Measurements from ENCODE around the gene SLC66A3.
"Not testable (repeated sequence)": the region's sequence is repeated elsewhere in the genome, so short reads cannot be mapped to it uniquely, and the experiment has no call there.

Gene SLC66A3

GRCh38 chr2:11163439-11164317 is 8.4 kb downstream of the SLC66A3 start:
- H3K27ac Mint-ChIP-seq = peak overlapping the region; percentile 39
- H3K36me3 Mint-ChIP-seq (ENCODE audit: low read depth) = peaks cover 84% of the 10 kb centered on the region
- no peak overlapping the region for H3K4me3 Mint-ChIP-seq
- H3K4me1 Mint-ChIP-seq (ENCODE audit: low read depth) = peaks cover 33% of the 10 kb centered on the region
- H3K27me3 Mint-ChIP-seq = no peaks in the 10 kb centered on the region
- H3K9me3 Mint-ChIP-seq = no peaks in the 10 kb centered on the region
- intact Hi-C loops (cut with micrococcal nuclease) = no loop called here

- H3K4me1 Mint-ChIP-seq (ENCODE audit: low read depth) = peaks cover 25% of the 10 kb centered on the region
- H3K4me3 Mint-ChIP-seq; H3K27me3 Mint-ChIP-seq; H3K27ac Mint-ChIP-seq; intact Hi-C loops (cut with micrococcal nuclease); H3K9me3 Mint-ChIP-seq: not testable (repeated sequence)
- H3K36me3 Mint-ChIP-seq (ENCODE audit: low read depth) = peaks cover 85% of the 10 kb centered on the region
These were observed 9.8 kb downstream of the SLC66A3 start for GRCh38 chr2:11165046-11165445.

GRCh38 chr2:11166476-11166875 is 11.2 kb downstream of the SLC66A3 start:
- Mint-ChIP-seq H3K36me3 (ENCODE audit: low read depth) (peaks cover 82% of the 10 kb centered on the region), H3K27ac (no peak overlapping the region), H3K9me3 (no peaks in the 10 kb centered on the region), H3K4me3 (no peak overlapping the region), H3K4me1 (ENCODE audit: low read depth) (peaks cover 13% of the 10 kb centered on the region), H3K27me3 (no peaks in the 10 kb centered on the region)
- intact Hi-C loops (cut with micrococcal nuclease) = no loop called here

GRCh38 chr2:11168488-11168887 is 13.2 kb downstream of the SLC66A3 start:
- H3K9me3 Mint-ChIP-seq = no peaks in the 10 kb centered on the region
- no peak overlapping the region for H3K4me3 Mint-ChIP-seq
- no peaks in the 10 kb centered on the region for H3K27me3 Mint-ChIP-seq
- H3K27ac Mint-ChIP-seq = no peak overlapping the region
- intact Hi-C loops (cut with micrococcal nuclease) = no loop called here
- peaks cover 62% of the 10 kb centered on the region for H3K36me3 Mint-ChIP-seq (ENCODE audit: low read depth)
- H3K4me1 Mint-ChIP-seq (ENCODE audit: low read depth) = peaks cover 11% of the 10 kb centered on the region

- intact Hi-C loops (cut with micrococcal nuclease) = no loop called here
- Mint-ChIP-seq H3K4me3 (no peak overlapping the region), H3K27me3 (no peaks in the 10 kb centered on the region), H3K4me1 (ENCODE audit: low read depth) (peaks cover 10% of the 10 kb centered on the region), H3K27ac (no peak overlapping the region), H3K9me3 (no peaks in the 10 kb centered on the region), H3K36me3 (ENCODE audit: low read depth) (peaks cover 54% of the 10 kb centered on the region)
These were observed 14.1 kb downstream of the SLC66A3 start for GRCh38 chr2:11169333-11169732.

GRCh38 chr2:11174222-11174621 is 19.0 kb downstream of the SLC66A3 start:
- Mint-ChIP-seq H3K36me3 (ENCODE audit: low read depth) (peaks cover 31% of the 10 kb centered on the region), H3K4me1 (ENCODE audit: low read depth) (peaks cover 19% of the 10 kb centered on the region), H3K27me3 (no peaks in the 10 kb centered on the region), H3K27ac (peak overlapping the region; percentile 32), H3K4me3 (no peak overlapping the region), H3K9me3 (no peaks in the 10 kb centered on the region)
- intact Hi-C loops (cut with micrococcal nuclease) = no loop called here

GRCh38 chr2:11175293-11175795 is 20.1 kb downstream of the SLC66A3 start:
- no peaks in the 10 kb centered on the region for H3K9me3 Mint-ChIP-seq
- peak overlapping the region; percentile 82 for H3K27ac Mint-ChIP-seq
- H3K4me1 Mint-ChIP-seq (ENCODE audit: low read depth) = peaks cover 19% of the 10 kb centered on the region
- H3K4me3 Mint-ChIP-seq = peak overlapping the region; percentile 18
- H3K36me3 Mint-ChIP-seq (ENCODE audit: low read depth) = peaks cover 28% of the 10 kb centered on the region
- no peaks in the 10 kb centered on the region for H3K27me3 Mint-ChIP-seq
- intact Hi-C loops (cut with micrococcal nuclease) = no loop called here

GRCh38 chr2:11177871-11178690 is 22.8 kb downstream of the SLC66A3 start:
- Mint-ChIP-seq H3K9me3 (no peaks in the 10 kb centered on the region), H3K4me3 (no peak overlapping the region), H3K27me3 (no peaks in the 10 kb centered on the region), H3K27ac (no peak overlapping the region), H3K36me3 (ENCODE audit: low read depth) (peaks cover 42% of the 10 kb centered on the region), H3K4me1 (ENCODE audit: low read depth) (peaks cover 19% of the 10 kb centered on the region)
- intact Hi-C loops (cut with micrococcal nuclease) = no loop called here

- H3K27ac Mint-ChIP-seq = no peak overlapping the region
- peaks cover 42% of the 10 kb centered on the region for H3K36me3 Mint-ChIP-seq (ENCODE audit: low read depth)
- H3K4me1 Mint-ChIP-seq (ENCODE audit: low read depth) = peaks cover 16% of the 10 kb centered on the region
These were observed 23.9 kb downstream of the SLC66A3 start for GRCh38 chr2:11179196-11179595.

GRCh38 chr2:11179899-11180298 is 24.6 kb downstream of the SLC66A3 start:
- H3K4me1 Mint-ChIP-seq (ENCODE audit: low read depth) = peaks cover 12% of the 10 kb centered on the region
- no peaks in the 10 kb centered on the region for H3K27me3 Mint-ChIP-seq
- intact Hi-C loops (cut with micrococcal nuclease) = loop anchor here (10.0 kb wide), 1 partner anchor 45 kb away; a partner anchor contains a TSS
- H3K36me3 Mint-ChIP-seq (ENCODE audit: low read depth) = peaks cover 49% of the 10 kb centered on the region
- no peaks in the 10 kb centered on the region for H3K9me3 Mint-ChIP-seq
- H3K27ac Mint-ChIP-seq = no peak overlapping the region
- no peak overlapping the region for H3K4me3 Mint-ChIP-seq

More at GRCh38 chr2:11179196-11179595, 23.9 kb downstream of the SLC66A3 start:
- Mint-ChIP-seq H3K27me3 (no peaks in the 10 kb centered on the region), H3K4me3 (no peak overlapping the region), H3K9me3 (no peaks in the 10 kb centered on the region)
- intact Hi-C loops (cut with micrococcal nuclease) = no loop called here

- peaks cover 57% of the 10 kb centered on the region for H3K36me3 Mint-ChIP-seq (ENCODE audit: low read depth)
These were observed 25.4 kb downstream of the SLC66A3 start for GRCh38 chr2:11180653-11181052.

GRCh38 chr2:11182951-11183350 is 27.7 kb downstream of the SLC66A3 start:
- H3K27ac Mint-ChIP-seq = no peak overlapping the region
- intact Hi-C loops (cut with micrococcal nuclease) = loop anchor here (10.0 kb wide), 1 partner anchor 48 kb away; a partner anchor contains a TSS
- H3K4me3 Mint-ChIP-seq = no peak overlapping the region
- no peaks in the 10 kb centered on the region for H3K4me1 Mint-ChIP-seq (ENCODE audit: low read depth)
- peaks cover 58% of the 10 kb centered on the region for H3K36me3 Mint-ChIP-seq (ENCODE audit: low read depth)
- H3K9me3 Mint-ChIP-seq = no peaks in the 10 kb centered on the region
- H3K27me3 Mint-ChIP-seq = no peaks in the 10 kb centered on the region

More at GRCh38 chr2:11180653-11181052, 25.4 kb downstream of the SLC66A3 start:
- no peaks in the 10 kb centered on the region for H3K27me3 Mint-ChIP-seq
- H3K27ac Mint-ChIP-seq = no peak overlapping the region
- H3K9me3 Mint-ChIP-seq = no peaks in the 10 kb centered on the region
- no peak overlapping the region for H3K4me3 Mint-ChIP-seq
- peaks cover 4% of the 10 kb centered on the region for H3K4me1 Mint-ChIP-seq (ENCODE audit: low read depth)
- intact Hi-C loops (cut with micrococcal nuclease) = loop anchor here (10.0 kb wide), 1 partner anchor 46 kb away; a partner anchor contains a TSS

- H3K27me3 Mint-ChIP-seq = no peaks in the 10 kb centered on the region
These were observed 30.9 kb downstream of the SLC66A3 start for GRCh38 chr2:11186145-11186544.

More at GRCh38 chr2:11186145-11186544, 30.9 kb downstream of the SLC66A3 start:
- Mint-ChIP-seq H3K4me1 (ENCODE audit: low read depth) (no peaks in the 10 kb centered on the region), H3K36me3 (ENCODE audit: low read depth) (peaks cover 56% of the 10 kb centered on the region), H3K27ac (no peak overlapping the region), H3K4me3 (no peak overlapping the region), H3K9me3 (no peaks in the 10 kb centered on the region)
- intact Hi-C loops (cut with micrococcal nuclease) = loop anchor here (10.0 kb wide), 1 partner anchor 51 kb away; a partner anchor contains a TSS
